Stomach (tissue), 4 donors: ENCODE results near the gene C8A.

Experiments used
- CTCF ChIP-seq, 7 experiments: fragments of 450-650 bp in 4 of 7; fragments of 200-600 bp in 3 of 7; sonication (generic) in 3 of 7; IDR thresholded peaks; one replicate each; pipeline ENCODE4 v1.5.1; 2016 to 2019; ENCODE audit warnings: antibody characterized with exemption in 7 of 7, control low read depth in 2 of 7, mild to moderate bottlenecking in 1 of 7
- EP300 ChIP-seq: sonication (generic); formaldehyde crosslinking; IDR thresholded peaks from one replicate; pipeline ENCODE4 v1.6.1; 2017; ENCODE audit warnings: antibody characterized with exemption
- POLR2A ChIP-seq, 4 donors: fragments of 450-650 bp; IDR thresholded peaks; one replicate each; pipeline ENCODE4 v1.6.1; 2016; ENCODE audit warnings: antibody characterized with exemption in 4 of 4, control low read depth in 2 of 4, mild to moderate bottlenecking in 1 of 4, moderate library complexity in 1 of 4
- POLR2AphosphoS5 ChIP-seq, 3 donors: sonication (generic); formaldehyde crosslinking; IDR thresholded peaks; one replicate each; pipeline ENCODE4 v1.6.1; 2016; ENCODE audit warnings: antibody characterized with exemption in 3 of 3

- TF ChIP-seq CTCF (IDR thresholded peaks at IDR 0.05) (no peak), POLR2A (IDR thresholded peaks at IDR 0.05) (no peak), POLR2AphosphoS5 (IDR thresholded peaks at IDR 0.05) (no peak), EP300 (no peak)
These were observed 4.7 kb downstream of the C8A start for GRCh38 chr1:56859287-56859686.
